Testis (tissue), 3 donors: ENCODE data around the gene MINDY2. TPM values are rescaled to one million over a fixed set of nuclear protein-coding genes. Genes with fewer than 3 reads are reported as not detected.
A peak's percentile ranks its signal among the peaks of the same experiment; 100 is the strongest.

Experiments used
- DNase-seq: peaks from one replicate; pipeline ENCODE4 v3.0.0-alpha.2; 2019
- H3K27ac ChIP-seq, 2 donors: fragments of 200-600 bp; sonication (generic); one replicate each; pipeline ENCODE4 v1.5.1; 2019
- H3K27me3 ChIP-seq: fragments of 200-600 bp; sonication (generic); one replicate; pipeline ENCODE4 v1.5.1; 2019
- H3K36me3 ChIP-seq: fragments of 200-600 bp; sonication (generic); one replicate; pipeline ENCODE4 v1.5.1; 2017; ENCODE audit warnings: low read depth; ENCODE audit errors: missing control alignments
- H3K4me1 ChIP-seq: fragments of 200-600 bp; sonication (generic); one replicate; pipeline ENCODE4 v1.5.1; 2019
- H3K4me3 ChIP-seq, 2 donors: fragments of 200-600 bp; sonication (generic); one replicate each; pipeline ENCODE4 v1.5.1; 2017 to 2019
- H3K9me3 ChIP-seq: fragments of 200-600 bp; sonication (generic); one replicate; pipeline ENCODE4 v1.5.1; 2017
- POLR2A ChIP-seq: fragments of 450-650 bp; IDR thresholded peaks from one replicate; pipeline ENCODE4 v1.6.1; 2017; ENCODE audit warnings: antibody characterized with exemption, mild to moderate bottlenecking, moderate library complexity
- WGBS, 2 donors: methylation state at CpG; one replicate each; pipeline ENCODE4 v1.1.5; 2018; 5-methylcytosine and 5-hydroxymethylcytosine counted together
- intact Hi-C: fragments of 100-400 bp; cut with DNase I; formaldehyde crosslinking; loops from one replicate; pipeline ENCODE4 v1.15.1; 2023; ENCODE audit warnings: low total_unique reads
- polyA plus RNA-seq: library from polyadenylated mRNA; stranded (reverse); fragments of 350-450 nt; fragmentation: Illumina TruSeq; extraction: RNeasy Lipid Tissue Mini Kit (QIAGEN cat#74804); gene quantifications from one replicate; pipeline ENCODE4 v1.2.3, GENCODE V29; 2014; ENCODE audit warnings: low read depth, low replicate concordance; ENCODE audit not compliant: insufficient read depth
- total RNA-seq, 2 donors: library from RNA; depleted of rRNA; stranded (reverse); fragments of >200 nt; gene quantifications; one replicate each; pipeline ENCODE4 v1.2.3, GENCODE V29; 2016
- TF ChIP-seq, protein P1 (sequence below), 3 experiments: fragments of 450-650 bp in 2 of 3; fragments of 200-600 bp in 1 of 3; sonication (generic) in 1 of 3; IDR thresholded peaks; one replicate each; pipeline ENCODE4 v1.5.1; 2016 to 2019; ENCODE audit warnings: antibody characterized with exemption in 3 of 3, mild to moderate bottlenecking in 2 of 3, moderate library complexity in 1 of 3

The MINDY2 gene
- total and polyA plus RNA-seq, 3 donors from 2014 or later = 9.9 to 15.4 (median 15.0) TPM

GRCh38 chr15:58864602-58865424 lies 93.7 kb downstream of the MINDY2 start:
- 4 to 11% methylated on average over 20 to 45 of the region's 54 CpGs for WGBS, 2 donors
- H3K4me1 ChIP-seq = peaks cover 17% of the 10 kb centered on the region
- no peaks in the 10 kb centered on the region for H3K36me3 ChIP-seq
- no peak for TF ChIP-seq POLR2A
- TF ChIP-seq, protein P1, sequence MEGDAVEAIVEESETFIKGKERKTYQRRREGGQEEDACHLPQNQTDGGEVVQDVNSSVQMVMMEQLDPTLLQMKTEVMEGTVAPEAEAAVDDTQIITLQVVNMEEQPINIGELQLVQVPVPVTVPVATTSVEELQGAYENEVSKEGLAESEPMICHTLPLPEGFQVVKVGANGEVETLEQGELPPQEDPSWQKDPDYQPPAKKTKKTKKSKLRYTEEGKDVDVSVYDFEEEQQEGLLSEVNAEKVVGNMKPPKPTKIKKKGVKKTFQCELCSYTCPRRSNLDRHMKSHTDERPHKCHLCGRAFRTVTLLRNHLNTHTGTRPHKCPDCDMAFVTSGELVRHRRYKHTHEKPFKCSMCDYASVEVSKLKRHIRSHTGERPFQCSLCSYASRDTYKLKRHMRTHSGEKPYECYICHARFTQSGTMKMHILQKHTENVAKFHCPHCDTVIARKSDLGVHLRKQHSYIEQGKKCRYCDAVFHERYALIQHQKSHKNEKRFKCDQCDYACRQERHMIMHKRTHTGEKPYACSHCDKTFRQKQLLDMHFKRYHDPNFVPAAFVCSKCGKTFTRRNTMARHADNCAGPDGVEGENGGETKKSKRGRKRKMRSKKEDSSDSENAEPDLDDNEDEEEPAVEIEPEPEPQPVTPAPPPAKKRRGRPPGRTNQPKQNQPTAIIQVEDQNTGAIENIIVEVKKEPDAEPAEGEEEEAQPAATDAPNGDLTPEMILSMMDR (IDR thresholded peaks at IDR 0.05) = no peak
- H3K27me3 ChIP-seq = no peaks in the 10 kb centered on the region
- H3K27ac ChIP-seq = peak overlapping the region; percentile 85 to 87
- no peaks in the 10 kb centered on the region for H3K9me3 ChIP-seq
- DNase-seq = peak; percentile 93
- intact Hi-C loops = no loop called here
- H3K4me3 ChIP-seq = peak overlapping the region; percentile 64 to 89

- intact Hi-C loops = no loop called here
- Histone ChIP-seq H3K27me3 (no peaks in the 10 kb centered on the region), H3K36me3 (no peaks in the 10 kb centered on the region), H3K9me3 (no peaks in the 10 kb centered on the region), H3K27ac (peak overlapping the region; percentile 85 to 87), H3K4me1 (peaks cover 17% of the 10 kb centered on the region), H3K4me3 (peak overlapping the region; percentile 64 to 89)
- peak; percentile 74 for DNase-seq
- TF ChIP-seq, protein P1 (IDR thresholded peaks at IDR 0.05) = no peak
- no peak for TF ChIP-seq POLR2A
- 10% methylated on average over 15 of the region's 15 CpGs for WGBS, 2 donors
Measured at GRCh38 chr15:58865425-58865880, 94.4 kb downstream of the MINDY2 start.

DNA sequence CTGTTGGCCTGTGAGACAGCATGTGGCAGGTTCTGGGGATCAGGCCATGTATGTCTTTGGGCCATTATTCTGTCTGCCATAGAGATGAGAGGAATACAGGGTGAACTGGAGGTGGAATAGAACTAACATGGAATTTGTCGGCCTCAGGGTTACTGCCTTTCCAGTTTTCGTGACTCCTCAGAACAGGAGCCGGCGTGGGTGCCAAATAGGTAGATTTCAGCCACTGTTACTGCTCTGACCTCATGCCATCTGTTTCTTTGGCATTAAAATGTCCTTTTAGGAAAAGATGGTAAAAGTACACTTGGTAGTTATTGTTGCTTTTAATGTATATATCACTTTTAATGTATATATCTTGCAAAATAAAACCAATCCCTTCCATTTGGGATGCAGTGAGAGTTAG lies 96.8 kb downstream of the MINDY2 start:
- no peak for DNase-seq
- H3K27ac ChIP-seq = no peak overlapping the region
- 88 to 93% methylated on average over 4 of the region's 4 CpGs for WGBS, 2 donors
- intact Hi-C loops = no loop called here
- H3K4me1 ChIP-seq = peaks cover 6% of the 10 kb centered on the region
- no peaks in the 10 kb centered on the region for H3K9me3 ChIP-seq
- no peaks in the 10 kb centered on the region for H3K36me3 ChIP-seq
- H3K4me3 ChIP-seq = no peak overlapping the region
- no peak for TF ChIP-seq POLR2A
- TF ChIP-seq, protein P1 (IDR thresholded peaks at IDR 0.05) = no peak
- H3K27me3 ChIP-seq = no peaks in the 10 kb centered on the region

GRCh38 chr15:58870451-58870850 lies 99.3 kb downstream of the MINDY2 start:
- no peak for DNase-seq
- no peak for TF ChIP-seq POLR2A
- TF ChIP-seq, protein P1 (IDR thresholded peaks at IDR 0.05) = no peak
- no peaks in the 10 kb centered on the region for H3K9me3 ChIP-seq
- no peaks in the 10 kb centered on the region for H3K27me3 ChIP-seq
- intact Hi-C loops = no loop called here
- no peaks in the 10 kb centered on the region for H3K4me1 ChIP-seq
- no peaks in the 10 kb centered on the region for H3K36me3 ChIP-seq
- H3K4me3 ChIP-seq = no peak overlapping the region
- 91% methylated on average over 4 of the region's 4 CpGs for WGBS, 2 donors
- H3K27ac ChIP-seq = no peak overlapping the region
